Measurements from ENCODE around the gene RELL1. TPM values are rescaled to one million over a fixed set of nuclear protein-coding genes. Genes with fewer than 3 reads are reported as not detected.

The RELL1 gene
- total RNA-seq, 1 donor from 2014 or later: 36.6 TPM

- no peaks in the 10 kb centered on the region for H3K27me3 Mint-ChIP-seq (ENCODE audit: unreplicated experiment)
- H3K4me3 Mint-ChIP-seq (ENCODE audit: unreplicated experiment): no peak overlapping the region
- no peak for TF ChIP-seq CTCF (IDR thresholded peaks at IDR 0.05; ENCODE audit: unreplicated experiment)
- no peaks in the 10 kb centered on the region for H3K36me3 Mint-ChIP-seq (ENCODE audit: low read depth, unreplicated experiment)
- no peak overlapping the region for H3K27ac Mint-ChIP-seq (ENCODE audit: unreplicated experiment)
- H3K9me3 Mint-ChIP-seq (ENCODE audit: unreplicated experiment): no peaks in the 10 kb centered on the region
- no peak for DNase-seq (ENCODE audit: low spot score)
- peaks cover 2% of the 10 kb centered on the region for H3K4me1 Mint-ChIP-seq (ENCODE audit: unreplicated experiment)
These were observed 39.5 kb upstream of the RELL1 start for GRCh38 chr4:37725718-37726117.

- Mint-ChIP-seq H3K9me3 (ENCODE audit: unreplicated experiment) (no peaks in the 10 kb centered on the region), H3K27me3 (ENCODE audit: unreplicated experiment) (no peaks in the 10 kb centered on the region), H3K4me3 (ENCODE audit: unreplicated experiment) (no peak overlapping the region), H3K36me3 (ENCODE audit: low read depth, unreplicated experiment) (no peaks in the 10 kb centered on the region), H3K27ac (ENCODE audit: unreplicated experiment) (no peak overlapping the region), H3K4me1 (ENCODE audit: unreplicated experiment) (no peaks in the 10 kb centered on the region)
- no peak for TF ChIP-seq CTCF (IDR thresholded peaks at IDR 0.05; ENCODE audit: unreplicated experiment)
- no peak for DNase-seq (ENCODE audit: low spot score)
These were observed 36.9 kb upstream of the RELL1 start for GRCh38 chr4:37723067-37723466.

- no peak overlapping the region for H3K27ac Mint-ChIP-seq (ENCODE audit: unreplicated experiment)
- no peaks in the 10 kb centered on the region for H3K9me3 Mint-ChIP-seq (ENCODE audit: unreplicated experiment)
- H3K4me3 Mint-ChIP-seq (ENCODE audit: unreplicated experiment): no peak overlapping the region
- H3K27me3 Mint-ChIP-seq (ENCODE audit: unreplicated experiment): no peaks in the 10 kb centered on the region
- no peak for TF ChIP-seq CTCF (IDR thresholded peaks at IDR 0.05; ENCODE audit: unreplicated experiment)
- H3K36me3 Mint-ChIP-seq (ENCODE audit: low read depth, unreplicated experiment): no peaks in the 10 kb centered on the region
- no peaks in the 10 kb centered on the region for H3K4me1 Mint-ChIP-seq (ENCODE audit: unreplicated experiment)
- DNase-seq (ENCODE audit: low spot score): no peak
These were observed 35.9 kb upstream of the RELL1 start for GRCh38 chr4:37721995-37722638.

- H3K27ac Mint-ChIP-seq (ENCODE audit: unreplicated experiment): no peak overlapping the region
- H3K9me3 Mint-ChIP-seq (ENCODE audit: unreplicated experiment): no peaks in the 10 kb centered on the region
- no peaks in the 10 kb centered on the region for H3K27me3 Mint-ChIP-seq (ENCODE audit: unreplicated experiment)
- no peak for DNase-seq (ENCODE audit: low spot score)
- TF ChIP-seq CTCF (IDR thresholded peaks at IDR 0.05; ENCODE audit: unreplicated experiment): no peak
- no peak overlapping the region for H3K4me3 Mint-ChIP-seq (ENCODE audit: unreplicated experiment)
- no peaks in the 10 kb centered on the region for H3K4me1 Mint-ChIP-seq (ENCODE audit: unreplicated experiment)
- H3K36me3 Mint-ChIP-seq (ENCODE audit: low read depth, unreplicated experiment): no peaks in the 10 kb centered on the region
These were observed 32.8 kb upstream of the RELL1 start for GRCh38 chr4:37719021-37719420.

- Mint-ChIP-seq H3K36me3 (ENCODE audit: low read depth, unreplicated experiment) (no peaks in the 10 kb centered on the region), H3K27me3 (ENCODE audit: unreplicated experiment) (no peaks in the 10 kb centered on the region), H3K9me3 (ENCODE audit: unreplicated experiment) (no peaks in the 10 kb centered on the region), H3K4me1 (ENCODE audit: unreplicated experiment) (no peaks in the 10 kb centered on the region), H3K27ac (ENCODE audit: unreplicated experiment) (no peak overlapping the region), H3K4me3 (ENCODE audit: unreplicated experiment) (no peak overlapping the region)
- DNase-seq (ENCODE audit: low spot score): no peak
- TF ChIP-seq CTCF (IDR thresholded peaks at IDR 0.05; ENCODE audit: unreplicated experiment): no peak
These were observed 31.4 kb upstream of the RELL1 start for GRCh38 chr4:37717576-37717975.
